ENCODE results near the gene PLCB2.

GRCh38 chr15:40249477-40250303 is 58.0 kb downstream of the PLCB2 start:
- TF ChIP-seq CTCF (IDR thresholded peaks at IDR 0.05): no peak
- TF ChIP-seq POLR2A (IDR thresholded peaks at IDR 0.05): no peak

All from lower leg skin (tissue), 3 donors.